Measurements from ENCODE around the gene FOXA2.
"Not testable (repeated sequence)": the region's sequence is repeated elsewhere in the genome, so short reads cannot be mapped to it uniquely, and the experiment has no call there.

Gene FOXA2

GRCh38 chr20:22567944-22568871, 16.2 kb downstream of the FOXA2 start:
- ATAC-seq (no peak), DNase-seq (no peak)

DNA sequence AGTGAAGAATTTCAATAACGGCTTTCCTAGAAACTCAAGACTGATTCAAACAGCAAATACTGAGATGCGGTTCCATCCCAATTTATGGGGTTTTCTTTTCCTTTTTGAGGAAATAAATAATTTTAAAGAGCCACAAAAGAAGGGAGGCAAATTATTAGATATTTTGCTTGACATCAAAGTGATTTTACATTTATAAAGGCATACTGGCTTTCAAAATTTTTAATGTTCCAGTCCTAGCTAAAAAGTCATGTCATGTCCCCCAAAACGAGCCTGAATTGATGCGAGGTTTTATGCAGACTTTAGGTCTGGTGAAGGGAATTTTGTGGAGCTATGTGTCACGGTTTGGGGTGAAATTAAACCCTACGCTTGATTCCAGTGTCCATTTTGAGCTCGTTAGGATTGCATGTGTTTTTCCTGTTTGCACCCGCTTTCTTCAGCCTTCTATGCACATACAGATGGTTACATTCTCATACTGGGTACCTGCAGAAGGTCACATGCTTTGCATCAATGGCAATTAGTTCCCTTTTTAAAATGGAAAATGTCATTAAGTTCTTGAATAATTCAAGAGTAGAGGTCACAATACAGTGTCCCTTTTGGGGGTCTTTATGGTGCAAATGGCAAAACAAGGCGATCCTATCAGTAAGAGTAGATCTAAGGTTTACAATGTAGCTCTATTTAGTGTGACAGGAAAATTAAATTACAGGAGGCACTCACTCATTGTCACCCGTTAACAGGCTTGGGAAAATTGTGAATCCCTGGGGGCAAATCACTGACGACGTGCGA, 17.3 kb downstream of the FOXA2 start:
- ATAC-seq (no peak), DNase-seq (no peak)

DNA sequence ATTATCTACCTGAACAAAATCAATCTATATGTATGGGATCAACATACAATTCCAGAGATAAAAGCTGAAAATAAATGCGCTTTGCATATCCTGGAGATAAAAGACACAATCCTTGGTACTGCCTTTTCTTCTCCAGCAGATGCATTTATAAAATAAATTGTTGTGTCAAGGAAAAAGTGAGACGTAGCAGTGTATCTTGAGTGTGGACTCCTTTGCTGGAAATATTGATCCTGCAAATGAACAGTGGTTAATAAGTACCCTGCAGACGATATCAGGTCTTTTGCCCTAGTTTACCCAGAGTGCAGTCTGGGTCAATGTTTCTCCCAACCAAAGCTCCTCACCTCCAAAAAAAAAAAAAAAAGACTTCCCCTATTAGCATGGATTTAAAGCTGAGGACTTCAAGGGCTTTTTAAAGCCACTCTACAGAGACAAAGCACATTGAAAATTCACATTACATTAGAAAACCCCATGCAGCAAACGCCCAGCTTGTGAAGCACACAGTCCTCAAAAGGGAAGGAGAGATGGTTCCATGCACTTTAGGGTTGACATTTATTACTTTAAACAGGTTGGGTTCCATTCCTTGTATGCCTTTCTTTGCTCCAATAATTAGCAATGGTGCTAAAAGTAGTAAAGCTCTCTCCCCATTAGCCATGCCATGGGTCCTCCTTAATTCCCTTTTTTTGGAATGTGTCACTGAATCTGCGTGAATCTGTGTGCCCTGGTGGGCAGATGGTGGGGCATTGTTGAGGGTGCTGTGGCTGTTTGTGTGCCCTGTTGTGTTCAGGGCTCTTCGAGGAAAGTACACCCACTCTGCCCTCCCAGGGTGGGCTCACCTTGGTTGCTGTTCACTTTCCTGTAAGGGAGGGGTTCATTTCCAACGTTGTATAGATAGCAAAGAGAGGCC, 21.1 kb downstream of the FOXA2 start:
- DNase-seq (no peak), ATAC-seq (no peak)

- DNase-seq = no peak
- ATAC-seq = no peak
Measured at GRCh38 chr20:22562620-22563019, 21.8 kb downstream of the FOXA2 start.

DNA sequence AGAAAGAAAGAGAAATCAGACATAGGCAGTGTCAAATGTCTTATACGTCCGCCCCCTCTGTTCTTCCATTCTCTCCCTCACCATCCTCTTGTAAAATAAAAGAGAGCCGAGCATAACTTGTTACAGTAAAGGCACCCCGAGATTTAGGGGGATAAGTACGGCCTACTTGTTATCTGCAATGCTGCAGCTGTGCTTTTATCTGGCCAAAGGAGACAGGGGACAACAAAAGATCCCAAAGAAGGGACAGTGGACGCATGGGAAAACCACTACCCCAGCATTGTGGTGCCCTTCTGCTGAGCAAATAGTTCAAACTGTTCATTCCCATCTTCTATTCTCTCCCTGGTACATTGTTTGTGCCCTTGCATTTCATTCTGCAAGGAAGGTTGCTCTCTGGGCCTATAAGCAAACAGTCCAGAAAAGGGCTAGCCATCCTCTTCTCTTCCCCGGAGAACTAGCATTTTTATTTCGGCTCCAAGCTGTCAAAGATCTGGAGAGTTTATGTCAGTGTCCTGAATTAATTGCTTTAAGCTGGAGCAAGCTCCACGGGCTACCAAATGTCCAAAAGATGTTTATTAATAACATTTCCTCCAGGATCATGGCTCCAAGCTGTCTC, 22.3 kb downstream of the FOXA2 start:
- ATAC-seq (no peak), DNase-seq (no peak)

- DNase-seq (no peak), ATAC-seq (no peak)
Measured at GRCh38 chr20:22560817-22561216, 23.6 kb downstream of the FOXA2 start.

DNA sequence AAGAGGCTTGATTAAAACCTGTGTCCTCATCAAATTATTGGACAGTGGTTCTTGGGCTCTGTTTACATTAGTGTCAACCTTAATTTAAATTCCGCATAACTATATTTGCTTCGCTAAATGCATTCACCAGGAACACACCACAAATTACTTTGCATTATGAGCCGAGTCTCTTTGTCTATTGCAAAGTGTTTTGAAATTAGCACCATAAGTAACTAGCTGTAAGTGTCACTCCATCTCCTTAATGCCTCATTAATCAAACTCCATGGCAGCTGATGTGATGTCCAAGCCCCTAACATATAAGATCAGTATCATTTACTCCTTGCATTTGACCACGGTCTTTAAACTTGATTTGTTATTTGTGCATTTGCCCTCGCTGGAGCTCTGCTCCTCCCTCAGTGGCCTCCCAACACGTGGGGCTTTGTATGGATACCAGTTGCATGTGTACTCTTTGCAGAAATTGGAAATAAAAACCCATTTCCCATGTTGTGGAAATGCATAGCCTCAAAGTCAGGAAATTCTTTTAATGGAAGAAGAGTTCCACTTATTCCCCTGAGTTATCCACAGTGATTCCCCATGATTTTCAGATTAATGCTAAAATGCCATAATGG, 24.6 kb downstream of the FOXA2 start:
- DNase-seq (no peak), ATAC-seq (no peak)

GRCh38 chr20:22557403-22558276, 26.7 kb downstream of the FOXA2 start:
- DNase-seq (no peak), ATAC-seq (no peak)

DNA sequence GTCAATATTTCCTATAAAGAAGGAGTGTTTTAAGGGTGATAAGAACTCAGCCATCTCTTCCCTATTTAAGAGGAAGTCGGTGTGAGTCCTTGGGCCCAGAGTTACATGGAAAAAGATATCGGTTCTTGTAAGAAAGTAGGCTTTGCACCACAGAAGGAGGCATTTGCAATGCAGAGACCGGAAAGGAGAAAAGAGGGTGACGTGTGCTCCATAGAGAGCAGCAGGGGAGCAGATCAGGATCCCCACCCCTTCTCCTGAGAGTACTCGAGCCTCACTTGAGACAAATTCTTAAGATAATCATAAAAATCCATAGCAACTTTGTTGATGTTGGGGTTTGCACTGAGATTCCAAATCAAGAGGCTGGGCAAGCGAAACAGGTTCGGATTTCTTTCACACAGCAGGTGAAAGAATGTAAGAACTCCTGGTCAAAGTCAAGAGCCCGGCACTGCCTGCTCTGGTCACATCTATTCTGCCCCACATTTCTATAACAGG, 27.8 kb downstream of the FOXA2 start:
- ATAC-seq (no peak), DNase-seq (no peak)

- no peak for DNase-seq
- no peak for ATAC-seq
Measured at GRCh38 chr20:22555791-22556564, 28.4 kb downstream of the FOXA2 start.

GRCh38 chr20:22554391-22554790, 30.0 kb downstream of the FOXA2 start:
- no peak for DNase-seq
- no peak for ATAC-seq

DNA sequence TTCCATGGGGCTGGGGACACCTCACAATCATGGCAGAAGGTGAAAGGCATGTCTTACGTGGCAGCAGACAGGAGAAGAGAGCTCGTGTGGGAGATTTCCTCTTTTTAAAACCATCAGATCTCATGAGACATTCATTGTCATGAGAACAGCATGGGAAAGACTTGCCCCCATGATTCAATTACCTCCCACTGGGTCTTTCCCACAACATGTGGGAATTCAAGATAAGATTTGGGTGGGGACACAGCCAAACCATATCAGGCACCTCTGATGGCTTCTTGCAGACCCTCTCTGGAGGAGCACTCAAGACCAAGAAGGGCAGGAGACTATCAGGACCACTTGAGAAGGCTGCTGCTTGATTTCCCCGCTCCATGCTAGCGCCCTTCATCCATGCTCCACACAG, 33.9 kb downstream of the FOXA2 start:
- not testable (repeated sequence) for ATAC-seq, DNase-seq

GRCh38 chr20:22548040-22548439, 36.3 kb downstream of the FOXA2 start:
- ATAC-seq = no peak
- DNase-seq = no peak

DNA sequence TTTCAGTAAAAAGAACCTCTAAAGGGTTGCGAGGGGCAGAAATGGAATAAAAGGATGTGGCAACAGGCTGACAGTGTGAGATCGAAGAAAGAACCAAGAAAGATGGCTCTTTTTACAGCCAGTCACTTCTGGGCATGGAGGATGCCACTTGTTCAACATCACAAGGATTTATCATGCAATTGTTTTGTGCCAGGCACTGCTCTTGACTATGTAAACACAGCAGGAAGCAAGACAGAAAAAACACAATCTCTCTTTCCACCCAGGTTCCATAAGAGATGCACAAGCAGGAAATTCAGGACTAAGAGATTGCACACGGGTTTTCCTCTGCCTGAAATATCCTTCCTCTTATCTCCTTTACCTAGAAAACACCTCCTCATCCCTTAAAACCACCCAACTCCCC, 38.0 kb downstream of the FOXA2 start:
- no peak for DNase-seq
- no peak for ATAC-seq

DNA sequence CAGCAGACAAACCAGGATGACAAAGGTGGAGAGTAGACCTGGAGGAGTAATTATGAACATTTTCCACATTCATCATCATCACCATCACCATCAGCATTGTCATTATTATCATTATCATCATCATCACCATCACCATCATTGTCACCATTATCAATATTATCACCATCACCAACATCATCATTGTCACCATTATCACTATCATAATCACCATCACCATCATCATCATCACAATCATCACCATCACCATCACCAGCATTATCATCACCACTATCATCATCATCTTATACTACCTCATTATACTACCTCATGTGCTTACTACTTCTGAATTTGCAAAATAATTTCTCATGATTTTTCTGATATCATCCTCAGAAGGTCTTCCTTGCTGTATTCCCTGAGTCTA, 39.3 kb downstream of the FOXA2 start:
- no peak for ATAC-seq
- no peak for DNase-seq

DNA sequence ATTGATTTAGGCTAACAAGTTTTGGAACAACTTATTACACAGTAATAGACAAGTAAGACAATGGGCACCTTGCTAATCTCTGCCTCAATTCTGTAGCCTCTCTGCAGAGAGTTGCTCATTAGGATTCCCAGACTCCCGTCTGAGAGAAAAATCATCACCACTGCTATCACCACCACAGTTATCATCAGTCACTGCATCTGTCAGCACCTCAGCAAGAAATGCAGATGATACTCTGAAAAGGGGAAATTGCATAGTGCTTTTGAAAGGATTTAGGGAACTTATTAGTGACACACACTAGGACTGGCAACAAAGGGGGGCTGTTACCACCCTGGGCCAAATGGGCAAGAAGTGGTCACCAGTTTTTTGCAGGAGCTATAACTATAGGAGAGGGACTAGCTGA, 39.9 kb downstream of the FOXA2 start:
- ATAC-seq (no peak), DNase-seq (no peak)

- ATAC-seq (no peak), DNase-seq (no peak)
Measured at GRCh38 chr20:22542427-22542826, 41.9 kb downstream of the FOXA2 start.

GRCh38 chr20:22540832-22541231, 43.5 kb downstream of the FOXA2 start:
- no peak for DNase-seq

DNA sequence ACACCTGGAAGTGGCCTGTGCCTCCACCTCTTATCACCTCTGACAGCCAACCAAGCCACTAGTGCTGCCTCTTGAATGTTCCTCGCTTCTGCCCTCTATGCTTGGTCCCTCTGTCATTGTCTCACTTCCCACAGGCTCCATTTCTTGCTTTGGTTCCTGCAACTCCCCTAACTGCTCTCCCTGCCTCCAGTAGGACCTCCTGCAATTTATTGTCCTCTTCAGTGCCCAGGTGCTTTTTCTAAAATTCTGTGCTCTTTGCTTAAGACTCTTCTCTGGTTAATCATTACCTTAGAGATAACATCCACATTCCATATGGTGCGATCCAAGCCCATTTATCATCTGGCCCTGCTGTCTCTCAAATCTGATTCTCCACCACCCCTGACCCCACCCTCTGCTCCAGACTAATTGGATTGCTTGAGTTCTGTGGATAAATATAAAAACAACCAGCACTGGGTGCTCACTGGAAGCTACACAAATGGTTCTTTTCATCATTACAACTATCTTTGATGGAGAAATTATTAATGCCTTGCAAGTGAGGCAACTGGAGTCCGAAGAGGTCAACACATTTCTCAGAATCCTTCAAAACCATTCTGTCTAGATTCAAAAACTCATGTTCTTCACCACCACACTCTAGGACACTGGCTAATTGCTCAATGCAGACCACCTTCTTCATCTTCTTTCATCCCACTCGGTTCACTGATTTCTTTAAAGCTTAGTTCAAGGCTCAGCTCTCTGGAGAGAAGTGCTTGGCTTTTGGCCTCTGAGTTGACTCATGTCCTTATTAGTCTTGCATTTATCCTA, 47.2 kb downstream of the FOXA2 start:
- DNase-seq = no peak
- no peak for ATAC-seq

More at GRCh38 chr20:22540832-22541231, 43.5 kb downstream of the FOXA2 start:
- ATAC-seq = no peak

Data from stimulated activated naive CD8-positive, alpha-beta T cell treated with anti-CD3 and anti-CD28 coated beads, Interleukin-15, Interleukin-2, amounts not matched to agents 100 U/mL and 50 U/mL, for 24 hours (primary cell).